Raji (cell line): ENCODE results near the gene ST3GAL4.

Experiments
- POLR2A ChIP-seq: IDR thresholded peaks from 2 replicates; pipeline ENCODE4 v1.6.1; 2011; ENCODE audit warnings: low read depth, low read length, control low read depth; ENCODE audit not compliant: insufficient read depth

ST3GAL4 gene

GRCh38 chr11:126327281-126328000 lies 28.0 kb upstream of the ST3GAL4 start:
- TF ChIP-seq POLR2A = no peak

GRCh38 chr11:126328001-126328390 lies 27.5 kb upstream of the ST3GAL4 start:
- no peak for TF ChIP-seq POLR2A

- no peak for TF ChIP-seq POLR2A
Measured at GRCh38 chr11:126328444-126328843, 27.0 kb upstream of the ST3GAL4 start.

- no peak for TF ChIP-seq POLR2A
Measured at GRCh38 chr11:126328938-126329643, 26.4 kb upstream of the ST3GAL4 start.

- no peak for TF ChIP-seq POLR2A
Measured at GRCh38 chr11:126329644-126330211, 25.8 kb upstream of the ST3GAL4 start.

- no peak for TF ChIP-seq POLR2A
Measured at GRCh38 chr11:126331286-126331685, 24.2 kb upstream of the ST3GAL4 start.

GRCh38 chr11:126332221-126332711 lies 23.2 kb upstream of the ST3GAL4 start:
- TF ChIP-seq POLR2A = no peak

- no peak for TF ChIP-seq POLR2A
Measured at GRCh38 chr11:126333142-126333541, 22.3 kb upstream of the ST3GAL4 start.

- no peak for TF ChIP-seq POLR2A
Measured at GRCh38 chr11:126334659-126335462, 20.6 kb upstream of the ST3GAL4 start.

- no peak for TF ChIP-seq POLR2A
Measured at GRCh38 chr11:126335463-126335760, 20.1 kb upstream of the ST3GAL4 start.

- TF ChIP-seq POLR2A = no peak
Measured at GRCh38 chr11:126336138-126336541, 19.3 kb upstream of the ST3GAL4 start.

GRCh38 chr11:126336671-126337101 lies 18.8 kb upstream of the ST3GAL4 start:
- TF ChIP-seq POLR2A = no peak

- no peak for TF ChIP-seq POLR2A
Measured at GRCh38 chr11:126337126-126337473, 18.4 kb upstream of the ST3GAL4 start.

- TF ChIP-seq POLR2A = no peak
Measured at GRCh38 chr11:126337474-126338241, 17.8 kb upstream of the ST3GAL4 start.
